GM12878 (cell line): Measurements from ENCODE around the gene STARD4. TPM values are rescaled to one million over a fixed set of nuclear protein-coding genes. Genes with fewer than 3 reads are reported as not detected.

ENCODE experiments used
- ATAC-seq: fragments of 200-7000 bp; cut with Tn5 transposase; 3 replicates; pipeline ENCODE4 v1.9.1; 2020; ENCODE audit warnings: mild to moderate bottlenecking, moderate library complexity
- BruUV-seq: library from RNA; stranded (reverse); fragments of 400-500 nt; replicated peaks from 2 replicates; lab custom pipeline; 2021; lab: Mats Ljungman, UMichigan
- CTCF ChIA-PET: fragments of 300-600 bp; sonication (Branson Sonifier 250); formaldehyde crosslinking; extraction: SDS; loops from one replicate; lab custom pipeline; 2021; ENCODE audit warnings: inconsistent platforms; lab: Yijun Ruan, JAX
- POLR2A ChIA-PET: fragments of 350-600 bp; formaldehyde crosslinking; extraction: SDS; loops from one replicate; lab custom pipeline; 2021; ENCODE audit warnings: inconsistent platforms; lab: Charles Lee
- RAD21 ChIA-PET: fragments of 300-600 bp; sonication (Branson Sonifier 250); formaldehyde crosslinking; loops from one replicate; lab custom pipeline; 2023; ENCODE audit warnings: antibody characterized with exemption; ENCODE audit not compliant: unreplicated experiment; lab: Charles Lee
- SMC1A ChIA-PET: fragments of 300-600 bp; sonication (Branson Sonifier 250); formaldehyde crosslinking; loops from one replicate; lab custom pipeline; 2023; ENCODE audit not compliant: unreplicated experiment, uncharacterized antibody; lab: Charles Lee
- DNase-seq: peaks from one replicate; pipeline ENCODE4 v3.0.0-alpha.2; 2011; ENCODE audit warnings: low read depth, low spot score
- FAIRE-seq: peaks from 3 replicates; lab custom pipeline; 2011; peaks lifted over from hg19 to GRCh38; lab: Jason Lieb, UNC
- H2AFZ ChIP-seq: 2 replicates; pipeline ENCODE4 v1.6.0; 2011; ENCODE audit warnings: low read depth, low read length, control low read depth; ENCODE audit not compliant: control insufficient read depth
- H3K27ac ChIP-seq: 2 replicates; pipeline ENCODE4 v1.5.1; 2011; ENCODE audit warnings: control low read depth; ENCODE audit not compliant: control insufficient read depth, insufficient read depth
- H3K27me3 ChIP-seq, 2 experiments: replicated peaks in 1 of 2; 2 replicates each; pipeline versions ENCODE4 v1.6.0 to v1.6.1; 2011; ENCODE audit warnings: low read length in 1 of 2; ENCODE audit not compliant: control insufficient read depth in 2 of 2, insufficient read depth in 2 of 2
- H3K36me3 ChIP-seq, 2 experiments: 2 replicates each; pipeline ENCODE4 v1.5.1; 2011; ENCODE audit warnings: low read length in 1 of 2; ENCODE audit not compliant: control insufficient read depth in 2 of 2, insufficient read depth in 2 of 2
- H3K4me1 ChIP-seq: 2 replicates; pipeline ENCODE4 v1.6.1; 2011; ENCODE audit warnings: mild to moderate bottlenecking, low read length, moderate library complexity, mixed read lengths; ENCODE audit not compliant: control insufficient read depth, insufficient read depth
- H3K4me2 ChIP-seq: 2 replicates; pipeline ENCODE4 v1.6.0; 2011; ENCODE audit warnings: control low read depth; ENCODE audit not compliant: control insufficient read depth, insufficient read depth
- H3K4me3 ChIP-seq: fragments of 200-600 bp; sonication (generic); 2 replicates; pipeline ENCODE4 v1.5.1; 2016
- H3K79me2 ChIP-seq: 2 replicates; pipeline ENCODE4 v1.6.0; 2011; ENCODE audit warnings: low read length; ENCODE audit not compliant: control insufficient read depth, insufficient read depth
- H3K9ac ChIP-seq: 2 replicates; pipeline ENCODE4 v1.8.0; 2011; ENCODE audit warnings: low read length, control low read depth, mixed read lengths; ENCODE audit not compliant: control insufficient read depth, insufficient read depth
- H3K9me3 ChIP-seq: replicated peaks from 3 replicates; pipeline ENCODE4 v1.5.1; 2011; ENCODE audit warnings: mild to moderate bottlenecking, low read length; ENCODE audit not compliant: control insufficient read depth, insufficient read depth
- H4K20me1 ChIP-seq: 2 replicates; pipeline ENCODE4 v1.6.0; 2011; ENCODE audit not compliant: control insufficient read depth, insufficient read depth
- ATF2 ChIP-seq: IDR thresholded peaks from 2 replicates; pipeline ENCODE4 v1.6.1; 2012; ENCODE audit warnings: low read length, inconsistent platforms
- ATF7 ChIP-seq: fragments of 450-650 bp; IDR thresholded peaks from 2 replicates; pipeline ENCODE4 v1.6.1; 2016; ENCODE audit warnings: low read depth, mild to moderate bottlenecking
- CBFB ChIP-seq: IDR thresholded peaks from 2 replicates; pipeline ENCODE4 v1.6.1; 2016; ENCODE audit warnings: antibody characterized with exemption, low read depth
- CBX5 ChIP-seq: sonication (generic); IDR thresholded peaks from 2 replicates; pipeline ENCODE4 v1.6.1; 2016; ENCODE audit warnings: low read depth, moderate library complexity, mild to moderate bottlenecking, inconsistent platforms
- CHD4 ChIP-seq: fragments of 200-600 bp; sonication (generic); IDR thresholded peaks from 2 replicates; pipeline ENCODE4 v1.6.1; 2016; ENCODE audit warnings: mild to moderate bottlenecking
- EP300 ChIP-seq, 2 experiments: fragments of 150-350 bp in 1 of 2; IDR thresholded peaks; 2 replicates each; pipeline ENCODE4 v1.6.1; 2011 to 2012; ENCODE audit warnings: low read depth in 2 of 2, low read length in 2 of 2, borderline replicate concordance in 1 of 2, improper control_type of control experiment in 1 of 2, inconsistent platforms in 1 of 2; ENCODE audit not compliant: control insufficient read depth in 1 of 2
- ESRRA ChIP-seq: IDR thresholded peaks from 2 replicates; pipeline ENCODE4 v1.6.1; 2012; ENCODE audit warnings: mild to moderate bottlenecking, low read length, improper control_type of control experiment
- ETV6 ChIP-seq, 2 experiments: fragments of 450-650 bp in 1 of 2; IDR thresholded peaks in 1 of 2; conservative IDR thresholded peaks in 1 of 2; 2 replicates each; pipeline ENCODE4 v1.6.1; 2014; ENCODE audit warnings: antibody characterized with exemption in 1 of 2, borderline replicate concordance in 1 of 2, low read depth in 1 of 2, mild to moderate bottlenecking in 1 of 2, moderate library complexity in 1 of 2
- HCFC1 ChIP-seq: fragments of 150-350 bp; IDR thresholded peaks from 2 replicates; pipeline ENCODE4 v1.6.1; 2014; ENCODE audit warnings: low read length
- MTA2 ChIP-seq: fragments of 450-650 bp; IDR thresholded peaks from 2 replicates; pipeline ENCODE4 v1.6.1; 2016; ENCODE audit warnings: low read depth, mild to moderate bottlenecking, moderate library complexity
- PAX5 ChIP-seq: IDR thresholded peaks from 2 replicates; pipeline ENCODE4 v1.6.1; 2011; ENCODE audit warnings: low read depth, low read length, borderline replicate concordance
- RUNX3 ChIP-seq: IDR thresholded peaks from 2 replicates; pipeline ENCODE4 v1.6.1; 2012; ENCODE audit warnings: low read length, inconsistent platforms
- SUZ12 ChIP-seq: fragments of 200-600 bp; sonication (generic); IDR thresholded peaks from one replicate; pipeline ENCODE4 v1.6.1; 2018; ENCODE audit warnings: antibody characterized with exemption, mild to moderate bottlenecking; ENCODE audit not compliant: unreplicated experiment
- TCF3 ChIP-seq: IDR thresholded peaks from 2 replicates; pipeline ENCODE4 v1.6.1; 2012; ENCODE audit warnings: low read depth, mild to moderate bottlenecking, low read length, borderline replicate concordance; ENCODE audit not compliant: insufficient read depth
- ZSCAN29 ChIP-seq: fragments of 450-650 bp; IDR thresholded peaks from 2 replicates; pipeline ENCODE4 v1.6.1; 2017; ENCODE audit warnings: mild to moderate bottlenecking, moderate library complexity
- WGBS: methylation state at CpG from one replicate; pipeline ENCODE4 v1.1.6; 2016; ENCODE audit warnings: low lambda C conversion rate; ENCODE audit not compliant: insufficient replicate concordance, insufficient coverage; ENCODE audit errors: missing lambda C conversion rate; 5-methylcytosine and 5-hydroxymethylcytosine counted together
- in situ Hi-C: fragments of 300-500 bp; cut with MboI; formaldehyde crosslinking; loops from 9 replicates; pipeline ENCODE4 v1.14.3; 2018; ENCODE audit warnings: mixed read lengths
- intact Hi-C: fragments of 100-400 bp; cut with micrococcal nuclease; formaldehyde crosslinking; loops from one replicate; pipeline ENCODE4 v1.14.2; 2022; ENCODE audit not compliant: unreplicated experiment
- polyA plus RNA-seq, 11 experiments: library from polyadenylated mRNA; depleted of rRNA in 4 of 11; unstranded in 6 of 11; stranded (reverse) in 5 of 11; fragments of >200 nt; fragmentation: Nextera tagmentation in 4 of 11; fragmentation: Illumina TruSeq in 1 of 11; extraction: Ambion mirVana in 4 of 11; extraction: Trizol in 1 of 11; gene quantifications; 1 replicate in 1 of 11; 2 replicates in 10 of 11; pipeline versions ENCODE4 v1.2.1 to v1.2.3, GENCODE V29; 2011 to 2016; ENCODE audit warnings: inconsistent platforms in 2 of 11, missing spikeins in 2 of 11, low read depth in 1 of 11
- total RNA-seq, 4 experiments: library from RNA; depleted of rRNA in 3 of 4; stranded (reverse); fragments of >200 nt in 3 of 4; fragmentation: Illumina TruSeq in 1 of 4; extraction: Trizol in 1 of 4; gene quantifications; 2 replicates each; pipeline versions ENCODE4 v1.2.1 to v1.2.3, GENCODE V29; 2013 to 2021

Gene STARD4
- total and polyA plus RNA-seq, 10 of the 15 experiments (the other 5 are each of a cell fraction or from before 2014, with no cell fraction given), result 41.9 to 190 (median 71.6) TPM

GRCh38 chr5:111478898-111479297 is 33.4 kb downstream of the STARD4 start:
- H3K4me3 ChIP-seq, result no peak overlapping the region
- no peak overlapping the region for H3K4me2 ChIP-seq
- WGBS, result 97% methylated on average over 2 of the region's 2 CpGs
- in situ Hi-C loops, result loop anchor here (10.0 kb wide), 1 partner anchor 314 kb away; no protein-coding TSS in a partner anchor
- ChIA-PET SMC1A (interaction anchor here (1.3 to 1.7 kb wide), 3 partner anchors 9 to 323 kb away, joined by 4 to 6 read pairs (median 4); no protein-coding TSS in a partner anchor), CTCF (interaction anchor here (0.9 to 1.8 kb wide), 5 partner anchors 9 to 320 kb away, joined by 3 to 8 read pairs (median 5); no protein-coding TSS in a partner anchor), RAD21 (interaction anchor here (1.7 kb wide), 1 partner anchor 320 kb away, joined by 7 read pairs; no protein-coding TSS in a partner anchor), POLR2A (no interaction called here)
- BruUV-seq, result no TSS peak
- no peaks in the 10 kb centered on the region for H3K9me3 ChIP-seq
- no peak for ATAC-seq
- no peak for DNase-seq
- no peak for FAIRE-seq
- intact Hi-C loops, result no loop called here
- no peak overlapping the region for H2AFZ ChIP-seq
- no peaks in the 10 kb centered on the region for H3K4me1 ChIP-seq
- no peak overlapping the region for H3K9ac ChIP-seq
- no peaks in the 10 kb centered on the region for H4K20me1 ChIP-seq
- H3K79me2 ChIP-seq, result no peaks in the 10 kb centered on the region
- no peak overlapping the region for H3K27ac ChIP-seq
- H3K27me3 ChIP-seq, result no peaks in the 10 kb centered on the region
- peaks cover 3 to 9% of the 10 kb centered on the region in 2 experiments for H3K36me3 ChIP-seq
- TF ChIP-seq HCFC1 (no peak), PAX5 (no peak), ZSCAN29 (no peak), TCF3 (no peak), CBX5 (no peak), ATF7 (no peak), CBFB (no peak), SUZ12 (no peak), CHD4 (no peak), MTA2 (no peak), RUNX3 (no peak), ATF2 (no peak), EP300 (IDR thresholded peaks at IDR 0.05; ENCODE audit: borderline replicate concordance in 1 of 2, control insufficient read depth in 1 of 2, low read depth in 2 of 2, low read length in 2 of 2) (no peak), ETV6 (conservative IDR thresholded peaks at IDR 0.05 in 1 of 2, IDR thresholded peaks at IDR 0.05 in 1 of 2; ENCODE audit: borderline replicate concordance in 1 of 2, low read depth in 1 of 2) (no peak), ESRRA (no peak)
